Measurements from ENCODE around the gene BUD31. TPM values are rescaled to one million over a fixed set of nuclear protein-coding genes. Genes with fewer than 3 reads are reported as not detected.

BUD31 gene
- total and polyA plus RNA-seq, 4 donors: 88.5 to 185 (median 115) TPM

- DNase-seq (no peak), ATAC-seq (ENCODE audit: insufficient read depth, low FRiP score) (no peak)
- no peak for TF ChIP-seq CTCF (IDR thresholded peaks at IDR 0.05; ENCODE audit: control extremely low read depth, extremely low read depth)
- no peaks in the 10 kb centered on the region for H3K9me3 ChIP-seq (ENCODE audit: control insufficient read depth in 4 of 4, insufficient read depth in 3 of 4, low read length in 3 of 4)
- H3K27ac ChIP-seq (ENCODE audit: low read depth in 1 of 2, low read length in 1 of 2): no peak overlapping the region
- no peaks in the 10 kb centered on the region for H3K27me3 ChIP-seq (ENCODE audit: control insufficient read depth in 3 of 3, insufficient read depth in 3 of 3, low read length in 2 of 3)
- no peak overlapping the region for H3K4me3 ChIP-seq
- no peaks in the 10 kb centered on the region for H3K4me1 ChIP-seq (ENCODE audit: control insufficient read depth in 5 of 5, insufficient read depth in 5 of 5, low read length in 5 of 5)
- no peak overlapping the region for H3K9ac ChIP-seq (ENCODE audit: insufficient read depth in 1 of 2, low read length in 2 of 2)
- peaks cover 19 to 63% (median 40%) of the 10 kb centered on the region in 4 donors for H3K36me3 ChIP-seq (ENCODE audit: control insufficient read depth in 4 of 4, insufficient read depth in 4 of 4, low read length in 4 of 4)
- WGBS, 2 donors: 93 to 98% methylated on average over 5 of the region's 5 CpGs
Measured at GRCh38 chr7:99420213-99420612, 11.4 kb downstream of the BUD31 start.

- no peak overlapping the region for H3K27ac ChIP-seq (ENCODE audit: low read depth in 1 of 2, low read length in 1 of 2)
- H3K9me3 ChIP-seq (ENCODE audit: control insufficient read depth in 4 of 4, insufficient read depth in 3 of 4, low read length in 3 of 4): no peaks in the 10 kb centered on the region
- no peak for DNase-seq
- no peak for TF ChIP-seq CTCF (IDR thresholded peaks at IDR 0.05; ENCODE audit: control extremely low read depth, extremely low read depth)
- ATAC-seq (ENCODE audit: insufficient read depth, low FRiP score): no peak
- no peak overlapping the region for H3K9ac ChIP-seq (ENCODE audit: insufficient read depth in 1 of 2, low read length in 2 of 2)
- 92 to 93% methylated on average over 7 of the region's 7 CpGs for WGBS, 2 donors
- H3K4me3 ChIP-seq: no peak overlapping the region
- peaks cover 17 to 64% (median 39%) of the 10 kb centered on the region in 4 donors for H3K36me3 ChIP-seq (ENCODE audit: control insufficient read depth in 4 of 4, insufficient read depth in 4 of 4, low read length in 4 of 4)
- H3K27me3 ChIP-seq (ENCODE audit: control insufficient read depth in 3 of 3, insufficient read depth in 3 of 3, low read length in 2 of 3): no peaks in the 10 kb centered on the region
- H3K4me1 ChIP-seq (ENCODE audit: control insufficient read depth in 5 of 5, insufficient read depth in 5 of 5, low read length in 5 of 5): no peaks in the 10 kb centered on the region
Measured at GRCh38 chr7:99420986-99421385, 12.2 kb downstream of the BUD31 start.

GRCh38 chr7:99422186-99422585 lies 13.4 kb downstream of the BUD31 start:
- ATAC-seq (ENCODE audit: insufficient read depth, low FRiP score) (no peak), DNase-seq (no peak)
- Histone ChIP-seq H3K27ac (ENCODE audit: low read depth in 1 of 2, low read length in 1 of 2) (no peak overlapping the region), H3K9ac (ENCODE audit: insufficient read depth in 1 of 2, low read length in 2 of 2) (no peak overlapping the region), H3K9me3 (ENCODE audit: control insufficient read depth in 4 of 4, insufficient read depth in 3 of 4, low read length in 3 of 4) (no peaks in the 10 kb centered on the region), H3K36me3 (ENCODE audit: control insufficient read depth in 4 of 4, insufficient read depth in 4 of 4, low read length in 4 of 4) (peaks cover 12 to 61% (median 35%) of the 10 kb centered on the region in 4 donors), H3K27me3 (ENCODE audit: control insufficient read depth in 3 of 3, insufficient read depth in 3 of 3, low read length in 2 of 3) (no peaks in the 10 kb centered on the region), H3K4me1 (ENCODE audit: control insufficient read depth in 5 of 5, insufficient read depth in 5 of 5, low read length in 5 of 5) (no peaks in the 10 kb centered on the region), H3K4me3 (no peak overlapping the region)
- 92 to 95% methylated on average over 11 of the region's 11 CpGs for WGBS, 2 donors
- no peak for TF ChIP-seq CTCF (IDR thresholded peaks at IDR 0.05; ENCODE audit: control extremely low read depth, extremely low read depth)

- Histone ChIP-seq H3K4me1 (ENCODE audit: control insufficient read depth in 5 of 5, insufficient read depth in 5 of 5, low read length in 5 of 5) (no peaks in the 10 kb centered on the region), H3K4me3 (no peak overlapping the region), H3K36me3 (ENCODE audit: control insufficient read depth in 4 of 4, insufficient read depth in 4 of 4, low read length in 4 of 4) (peaks cover 7 to 57% (median 31%) of the 10 kb centered on the region in 4 donors), H3K27ac (ENCODE audit: low read depth in 1 of 2, low read length in 1 of 2) (no peak overlapping the region), H3K9me3 (ENCODE audit: control insufficient read depth in 4 of 4, insufficient read depth in 3 of 4, low read length in 3 of 4) (no peaks in the 10 kb centered on the region), H3K27me3 (ENCODE audit: control insufficient read depth in 3 of 3, insufficient read depth in 3 of 3, low read length in 2 of 3) (no peaks in the 10 kb centered on the region), H3K9ac (ENCODE audit: insufficient read depth in 1 of 2, low read length in 2 of 2) (no peak overlapping the region)
- DNase-seq (no peak), ATAC-seq (ENCODE audit: insufficient read depth, low FRiP score) (no peak)
- TF ChIP-seq CTCF (IDR thresholded peaks at IDR 0.05; ENCODE audit: control extremely low read depth, extremely low read depth): no peak
- 85 to 91% methylated on average over 5 of the region's 5 CpGs for WGBS, 2 donors
Measured at GRCh38 chr7:99422625-99423024, 13.9 kb downstream of the BUD31 start.
